ENCODE measurements around the gene PHC3.
"Not testable (repeated sequence)": the region's sequence is repeated elsewhere in the genome, so short reads cannot be mapped to it uniquely, and the experiment has no call there.

Gene PHC3

GRCh38 chr3:170180908-170181885, at the start of gene PHC3:
PHC3 (minus strand) TSS chr3:170181733; CDS start chr3:170181715, 18 bp downstream.
- ATAC-seq, result peak; percentile 77
- peak; percentile 95 for DNase-seq

GRCh38 chr3:170228093-170228766, 46.7 kb upstream of the PHC3 start:
- ATAC-seq, result no peak
- DNase-seq, result no peak

- ATAC-seq, result no peak
- no peak for DNase-seq
Observed at GRCh38 chr3:170226426-170226960, 45.0 kb upstream of the PHC3 start.

- ATAC-seq (no peak), DNase-seq (no peak)
Observed at GRCh38 chr3:170225166-170225565, 43.6 kb upstream of the PHC3 start.

- ATAC-seq (peak; percentile 38), DNase-seq (peak; percentile 60)
Observed at GRCh38 chr3:170222647-170223541, 41.4 kb upstream of the PHC3 start.

GRCh38 chr3:170221924-170222646, 40.6 kb upstream of the PHC3 start, which contains the start of gene PRKCI:
PRKCI (plus strand) TSS chr3:170222424; CDS start chr3:170222670, 246 bp downstream.
- DNase-seq (peak; percentile 89), ATAC-seq (peak; percentile 97)

- ATAC-seq (no peak), DNase-seq (no peak)
Observed at GRCh38 chr3:170220871-170221270, 39.3 kb upstream of the PHC3 start.

GRCh38 chr3:170219850-170220249, 38.3 kb upstream of the PHC3 start:
- DNase-seq (no peak), ATAC-seq (no peak)

- no peak for ATAC-seq
- DNase-seq, result no peak
Observed at GRCh38 chr3:170211668-170212067, 30.1 kb upstream of the PHC3 start.

GRCh38 chr3:170207717-170208116, 26.2 kb upstream of the PHC3 start:
- ATAC-seq, result no peak
- DNase-seq, result no peak

- not testable (repeated sequence) for ATAC-seq, DNase-seq
Observed at GRCh38 chr3:170206164-170206762, 24.7 kb upstream of the PHC3 start.

- ATAC-seq (no peak), DNase-seq (no peak)
Observed at GRCh38 chr3:170205302-170205701, 23.8 kb upstream of the PHC3 start.

- DNase-seq, result no peak
- no peak for ATAC-seq
Observed at GRCh38 chr3:170204509-170204908, 23.0 kb upstream of the PHC3 start.

GRCh38 chr3:170204023-170204472, 22.5 kb upstream of the PHC3 start:
- no peak for DNase-seq
- ATAC-seq, result no peak

GRCh38 chr3:170203457-170203856, 21.9 kb upstream of the PHC3 start:
- DNase-seq (no peak), ATAC-seq (no peak)

- no peak for DNase-seq
- ATAC-seq, result no peak
Observed at GRCh38 chr3:170201527-170201926, 20.0 kb upstream of the PHC3 start.

GRCh38 chr3:170200987-170201386, 19.5 kb upstream of the PHC3 start:
- ATAC-seq, result no peak

GRCh38 chr3:170196833-170197232, 15.3 kb upstream of the PHC3 start:
- ATAC-seq, result peak; percentile 57
- no peak for DNase-seq

More at GRCh38 chr3:170200987-170201386, 19.5 kb upstream of the PHC3 start:
- no peak for DNase-seq

GRCh38 chr3:170195759-170196158, 14.2 kb upstream of the PHC3 start:
- ATAC-seq, DNase-seq: not testable (repeated sequence)
